ENCODE data around the gene CPS1. TPM values are rescaled to one million over a fixed set of nuclear protein-coding genes. Genes with fewer than 3 reads are reported as not detected.

The CPS1 gene
- total RNA-seq, 1 donor from 2014 or later = 8.8 TPM

DNA sequence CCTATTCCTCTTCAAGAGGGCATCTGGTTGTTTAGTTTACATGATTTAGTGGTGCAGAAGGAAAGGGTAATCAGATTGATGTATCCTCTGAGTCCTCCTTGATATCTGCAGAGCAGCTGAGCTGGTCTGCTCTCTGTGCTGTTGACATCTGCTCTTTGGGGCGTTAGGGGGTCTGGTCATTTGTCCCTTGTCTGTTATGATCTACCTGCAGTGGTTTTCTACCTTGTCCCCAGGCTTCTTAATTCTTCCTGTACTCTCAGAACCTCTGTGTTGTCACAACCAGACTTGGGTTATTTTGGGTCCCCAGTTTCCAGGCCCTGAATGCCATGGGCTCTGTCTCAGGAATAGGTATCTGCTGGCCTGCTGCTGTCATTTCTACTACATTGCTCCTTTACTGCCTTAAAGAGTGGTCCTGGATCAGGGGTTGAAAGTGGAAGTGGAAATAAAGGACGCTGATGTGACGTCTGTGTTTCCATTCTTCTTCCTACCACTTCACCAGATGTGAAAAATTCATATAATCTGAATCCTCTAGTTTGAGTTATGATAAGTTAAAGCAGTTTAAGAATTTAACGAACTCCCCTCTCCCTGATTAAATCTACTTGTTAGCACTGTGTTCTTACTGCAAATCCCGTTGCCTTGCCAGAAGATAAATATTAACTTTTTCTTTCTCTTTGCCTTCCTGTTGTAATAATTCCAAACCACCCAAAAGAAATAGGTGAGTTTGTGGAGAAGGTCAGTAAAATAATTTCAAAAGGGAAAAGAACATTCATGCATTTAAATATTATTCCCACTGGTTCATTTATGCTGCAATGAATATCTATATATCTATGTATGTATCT is 16.6 kb upstream of the CPS1 start:
- no peak overlapping the region for H3K27ac ChIP-seq
- H3K9me3 ChIP-seq = no peaks in the 10 kb centered on the region
- no peaks in the 10 kb centered on the region for H3K4me1 ChIP-seq
- no peak overlapping the region for H3K4me3 ChIP-seq
- TF ChIP-seq, protein P1, sequence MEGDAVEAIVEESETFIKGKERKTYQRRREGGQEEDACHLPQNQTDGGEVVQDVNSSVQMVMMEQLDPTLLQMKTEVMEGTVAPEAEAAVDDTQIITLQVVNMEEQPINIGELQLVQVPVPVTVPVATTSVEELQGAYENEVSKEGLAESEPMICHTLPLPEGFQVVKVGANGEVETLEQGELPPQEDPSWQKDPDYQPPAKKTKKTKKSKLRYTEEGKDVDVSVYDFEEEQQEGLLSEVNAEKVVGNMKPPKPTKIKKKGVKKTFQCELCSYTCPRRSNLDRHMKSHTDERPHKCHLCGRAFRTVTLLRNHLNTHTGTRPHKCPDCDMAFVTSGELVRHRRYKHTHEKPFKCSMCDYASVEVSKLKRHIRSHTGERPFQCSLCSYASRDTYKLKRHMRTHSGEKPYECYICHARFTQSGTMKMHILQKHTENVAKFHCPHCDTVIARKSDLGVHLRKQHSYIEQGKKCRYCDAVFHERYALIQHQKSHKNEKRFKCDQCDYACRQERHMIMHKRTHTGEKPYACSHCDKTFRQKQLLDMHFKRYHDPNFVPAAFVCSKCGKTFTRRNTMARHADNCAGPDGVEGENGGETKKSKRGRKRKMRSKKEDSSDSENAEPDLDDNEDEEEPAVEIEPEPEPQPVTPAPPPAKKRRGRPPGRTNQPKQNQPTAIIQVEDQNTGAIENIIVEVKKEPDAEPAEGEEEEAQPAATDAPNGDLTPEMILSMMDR (IDR thresholded peaks at IDR 0.05) = no peak
- no peaks in the 10 kb centered on the region for H3K27me3 ChIP-seq
- H3K36me3 ChIP-seq = no peaks in the 10 kb centered on the region
- no peak for DNase-seq (ENCODE audit: extremely low spot score in 2 of 2)
- intact Hi-C loops (cut with DNase I) = no loop called here

DNA sequence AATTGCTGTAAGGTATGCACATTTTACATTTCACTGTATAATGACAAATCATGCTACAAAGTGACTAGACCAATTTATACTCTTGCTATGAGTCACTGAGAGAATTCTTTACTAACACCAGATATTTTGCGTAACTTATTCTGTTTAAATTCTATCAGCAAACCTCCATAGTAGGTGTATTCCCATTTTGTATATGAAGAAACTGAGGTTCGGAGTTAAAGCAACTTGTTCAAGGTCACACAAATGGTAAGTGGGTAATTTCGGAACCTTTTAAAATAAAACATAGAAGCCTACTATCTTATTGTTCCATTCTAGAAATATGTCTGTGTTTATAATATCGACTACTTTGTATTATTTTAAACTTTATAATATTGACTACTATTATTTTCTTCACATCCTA is 15.9 kb upstream of the CPS1 start:
- TF ChIP-seq POLR2AphosphoS5 (IDR thresholded peaks at IDR 0.05; ENCODE audit: insufficient read depth in 1 of 2, low read depth in 1 of 2) (no peak), POLR2A (IDR thresholded peaks at IDR 0.05) (no peak)
- TF ChIP-seq, protein P1 (IDR thresholded peaks at IDR 0.05) = no peak
- H3K36me3 ChIP-seq = no peaks in the 10 kb centered on the region
- DNase-seq (ENCODE audit: extremely low spot score in 2 of 2) = no peak
- no peak overlapping the region for H3K4me3 ChIP-seq
- no peaks in the 10 kb centered on the region for H3K27me3 ChIP-seq
- intact Hi-C loops (cut with DNase I) = no loop called here
- H3K4me1 ChIP-seq = no peaks in the 10 kb centered on the region
- no peak overlapping the region for H3K27ac ChIP-seq
- H3K9me3 ChIP-seq = no peaks in the 10 kb centered on the region

DNA sequence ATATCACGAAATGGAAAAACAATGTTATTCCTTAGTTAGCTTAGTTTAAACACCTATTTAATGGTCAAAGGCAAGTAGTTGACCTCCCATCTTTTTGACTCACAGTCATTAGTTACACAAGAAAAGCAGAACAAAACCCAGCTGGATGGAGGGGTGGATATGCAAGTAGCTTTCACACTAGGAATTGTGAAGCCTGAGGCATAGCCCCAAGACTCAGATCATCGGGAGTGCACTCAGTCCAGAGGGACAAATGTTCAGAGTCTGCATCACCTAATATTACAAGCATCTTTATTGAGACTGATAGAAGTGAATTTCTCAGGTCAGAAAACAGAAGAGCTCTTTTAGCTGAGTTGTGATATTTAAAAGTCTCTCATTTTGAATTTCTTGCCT is 15.5 kb upstream of the CPS1 start:
- Histone ChIP-seq H3K36me3 (no peaks in the 10 kb centered on the region), H3K9me3 (no peaks in the 10 kb centered on the region), H3K27me3 (no peaks in the 10 kb centered on the region), H3K4me3 (no peak overlapping the region), H3K4me1 (no peaks in the 10 kb centered on the region), H3K27ac (no peak overlapping the region)
- no peak for TF ChIP-seq POLR2AphosphoS5 (IDR thresholded peaks at IDR 0.05; ENCODE audit: insufficient read depth in 1 of 2, low read depth in 1 of 2)
- TF ChIP-seq, protein P1 (IDR thresholded peaks at IDR 0.05) = no peak
- no peak for TF ChIP-seq POLR2A (IDR thresholded peaks at IDR 0.05)
- intact Hi-C loops (cut with DNase I) = no loop called here
- DNase-seq (ENCODE audit: extremely low spot score in 2 of 2) = no peak

DNA sequence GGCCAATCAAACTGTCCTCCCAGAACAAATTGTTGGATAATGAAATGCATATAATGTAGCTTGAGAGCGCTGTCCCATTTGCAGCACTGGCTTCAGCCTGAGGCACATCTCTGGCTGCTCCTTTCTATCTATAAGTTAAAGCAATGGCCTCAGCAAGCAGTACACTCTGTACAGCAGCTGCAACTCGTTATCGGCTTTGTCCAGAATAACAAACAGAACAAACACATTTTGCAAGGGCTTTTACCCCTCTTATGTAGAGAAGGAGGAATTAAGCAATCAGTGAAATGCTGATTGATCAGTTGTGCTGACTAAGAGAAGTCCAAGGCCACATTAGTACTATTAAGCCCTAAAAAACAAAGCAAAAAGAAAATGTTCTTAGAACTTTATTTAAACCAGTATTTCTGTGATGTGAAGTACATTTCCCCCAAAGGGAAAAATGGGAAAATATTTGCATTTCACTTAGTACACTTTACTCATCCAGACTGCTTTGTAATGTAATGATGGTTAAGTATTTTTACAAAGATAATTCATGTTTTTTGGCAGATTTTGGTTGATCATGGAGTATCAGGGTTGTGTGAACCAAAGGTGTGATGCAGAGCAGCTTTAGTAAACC is 15.0 kb upstream of the CPS1 start:
- Histone ChIP-seq H3K4me1 (no peaks in the 10 kb centered on the region), H3K9me3 (no peaks in the 10 kb centered on the region), H3K36me3 (no peaks in the 10 kb centered on the region), H3K4me3 (no peak overlapping the region), H3K27me3 (no peaks in the 10 kb centered on the region), H3K27ac (no peak overlapping the region)
- intact Hi-C loops (cut with DNase I) = no loop called here
- DNase-seq (ENCODE audit: extremely low spot score in 2 of 2) = no peak
- TF ChIP-seq POLR2AphosphoS5 (IDR thresholded peaks at IDR 0.05; ENCODE audit: insufficient read depth in 1 of 2, low read depth in 1 of 2) (no peak), POLR2A (IDR thresholded peaks at IDR 0.05) (no peak)
- TF ChIP-seq, protein P1 (IDR thresholded peaks at IDR 0.05) = no peak

DNA sequence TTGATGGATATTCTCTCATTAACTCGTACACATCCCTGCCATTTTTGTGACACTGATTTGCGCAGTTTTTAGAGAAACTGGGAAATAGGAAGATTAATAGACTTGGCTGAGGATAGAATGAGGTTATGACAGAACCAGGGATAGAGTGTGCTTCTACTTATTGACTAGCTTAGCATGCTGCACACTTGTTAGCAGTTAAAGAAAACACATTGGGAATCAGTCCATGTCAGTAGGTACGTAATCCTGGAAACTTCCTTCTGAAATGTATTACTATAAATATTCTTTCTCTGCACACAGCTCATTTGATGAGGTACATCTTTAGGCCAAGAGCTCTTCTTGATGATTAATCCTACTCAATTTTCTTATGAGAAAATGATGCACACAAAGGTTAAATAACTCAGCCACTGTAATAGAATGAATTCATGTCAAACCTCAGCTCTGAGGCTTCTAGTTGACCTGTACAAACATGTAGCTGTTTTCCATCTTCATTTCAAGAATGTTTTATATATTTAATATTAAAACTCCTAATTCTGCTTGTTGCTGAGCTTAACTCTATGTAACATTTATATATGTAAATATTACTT is 12.3 kb upstream of the CPS1 start:
- no peak for TF ChIP-seq POLR2AphosphoS5 (IDR thresholded peaks at IDR 0.05; ENCODE audit: insufficient read depth in 1 of 2, low read depth in 1 of 2)
- TF ChIP-seq, protein P1 (IDR thresholded peaks at IDR 0.05) = no peak
- no peak for TF ChIP-seq POLR2A (IDR thresholded peaks at IDR 0.05)
- Histone ChIP-seq H3K36me3 (no peaks in the 10 kb centered on the region), H3K9me3 (no peaks in the 10 kb centered on the region), H3K4me1 (no peaks in the 10 kb centered on the region), H3K4me3 (no peak overlapping the region), H3K27ac (no peak overlapping the region), H3K27me3 (no peaks in the 10 kb centered on the region)
- DNase-seq (ENCODE audit: extremely low spot score in 2 of 2) = no peak
- intact Hi-C loops (cut with DNase I) = no loop called here
